Stimulated activated CD4-positive, alpha-beta T cell treated with anti-CD3 and anti-CD28 coated beads, Interleukin-4, amount 100 ng/mL, for 48 hours (primary cell): ENCODE results near the gene SEC14L1.

Source experiments
- DNase-seq, 2 donors: peaks; one replicate each; pipeline ENCODE4 v3.0.0-alpha.2; 2020; ENCODE audit warnings: low read depth in 2 of 2

Gene SEC14L1

GRCh38 chr17:77163001-77163400, 22.2 kb downstream of the SEC14L1 start:
- DNase-seq: no peak

- DNase-seq: no peak
Observed at GRCh38 chr17:77163511-77164280, 22.9 kb downstream of the SEC14L1 start.

GRCh38 chr17:77164483-77165091, 23.8 kb downstream of the SEC14L1 start:
- DNase-seq: no peak

GRCh38 chr17:77165577-77165976, 24.8 kb downstream of the SEC14L1 start:
- DNase-seq: no peak

- no peak for DNase-seq
Observed at GRCh38 chr17:77167472-77168306, 26.9 kb downstream of the SEC14L1 start.

- no peak for DNase-seq
Observed at GRCh38 chr17:77173104-77173503, 32.3 kb downstream of the SEC14L1 start.

GRCh38 chr17:77174928-77175661, 34.3 kb downstream of the SEC14L1 start:
- no peak for DNase-seq

GRCh38 chr17:77177002-77177741, 36.4 kb downstream of the SEC14L1 start:
- DNase-seq: no peak

GRCh38 chr17:77178050-77178449, 37.3 kb downstream of the SEC14L1 start:
- DNase-seq: no peak

GRCh38 chr17:77178563-77178962, 37.8 kb downstream of the SEC14L1 start:
- DNase-seq: no peak

GRCh38 chr17:77180503-77181357, 40.0 kb downstream of the SEC14L1 start:
- no peak for DNase-seq

- DNase-seq: no peak
Observed at GRCh38 chr17:77182205-77183172, 41.7 kb downstream of the SEC14L1 start.

GRCh38 chr17:77184474-77184873, 43.7 kb downstream of the SEC14L1 start:
- DNase-seq: no peak

GRCh38 chr17:77185137-77185536, 44.4 kb downstream of the SEC14L1 start:
- no peak for DNase-seq

GRCh38 chr17:77186141-77186604, 45.4 kb downstream of the SEC14L1 start:
- DNase-seq: no peak

- no peak for DNase-seq
Observed at GRCh38 chr17:77188084-77189066, 47.6 kb downstream of the SEC14L1 start.

- DNase-seq: peak in 1 of 2 donors; percentile 7
Observed at GRCh38 chr17:77189148-77189547, 48.4 kb downstream of the SEC14L1 start.

- DNase-seq: no peak
Observed at GRCh38 chr17:77190576-77190975, 49.8 kb downstream of the SEC14L1 start.
